GM06990 (cell line): Measurements from ENCODE around the gene MSH3.

ENCODE experiments used
- DNase-seq: peaks from one replicate; pipeline ENCODE4 v3.0.0-alpha.2; 2011; ENCODE audit not compliant: insufficient read length; ENCODE audit errors: extremely low read depth
- H3K27me3 ChIP-seq: replicated peaks from 2 replicates; pipeline ENCODE4 v1.6.0; 2011; ENCODE audit warnings: low read length; ENCODE audit not compliant: control insufficient read depth, insufficient read depth
- H3K36me3 ChIP-seq: 2 replicates; pipeline ENCODE4 v1.5.1; 2011; ENCODE audit warnings: low read length; ENCODE audit not compliant: control insufficient read depth, insufficient read depth
- H3K4me3 ChIP-seq: replicated peaks from 2 replicates; pipeline ENCODE4 v1.5.1; 2011; ENCODE audit warnings: low read depth, mild to moderate bottlenecking, control low read depth, low read length
- TF ChIP-seq, protein P1 (sequence below): IDR thresholded peaks from 2 replicates; pipeline ENCODE4 v1.5.1; 2011; ENCODE audit warnings: low read length, control low read depth, mild to moderate bottlenecking, inconsistent platforms; ENCODE audit not compliant: insufficient read depth, poor library complexity, severe bottlenecking

The MSH3 gene

DNA sequence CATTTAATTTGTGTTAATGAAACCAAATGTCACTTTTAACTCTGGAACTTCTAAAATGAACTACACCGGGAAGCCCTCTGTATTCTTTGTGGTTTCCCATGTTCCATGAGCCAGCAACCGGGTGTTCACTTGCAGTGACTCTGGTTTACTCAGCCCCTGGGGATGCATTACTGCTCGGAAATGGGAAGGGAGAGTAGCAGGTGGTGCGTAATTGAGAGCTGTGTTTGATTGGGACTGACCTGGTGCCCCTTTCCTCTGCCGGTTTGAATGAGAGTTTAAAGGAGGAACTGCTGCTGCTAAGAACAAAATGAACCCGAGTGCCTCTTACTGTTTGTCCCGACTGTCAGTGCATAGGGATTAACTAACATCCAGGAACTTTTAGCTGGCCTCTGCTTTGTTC is 100.4 kb downstream of the MSH3 start:
- Histone ChIP-seq H3K4me3 (peak overlapping the region; percentile 44), H3K27me3 (no peaks in the 10 kb centered on the region), H3K36me3 (no peaks in the 10 kb centered on the region)
- peak; percentile 26 for DNase-seq
- TF ChIP-seq, protein P1, sequence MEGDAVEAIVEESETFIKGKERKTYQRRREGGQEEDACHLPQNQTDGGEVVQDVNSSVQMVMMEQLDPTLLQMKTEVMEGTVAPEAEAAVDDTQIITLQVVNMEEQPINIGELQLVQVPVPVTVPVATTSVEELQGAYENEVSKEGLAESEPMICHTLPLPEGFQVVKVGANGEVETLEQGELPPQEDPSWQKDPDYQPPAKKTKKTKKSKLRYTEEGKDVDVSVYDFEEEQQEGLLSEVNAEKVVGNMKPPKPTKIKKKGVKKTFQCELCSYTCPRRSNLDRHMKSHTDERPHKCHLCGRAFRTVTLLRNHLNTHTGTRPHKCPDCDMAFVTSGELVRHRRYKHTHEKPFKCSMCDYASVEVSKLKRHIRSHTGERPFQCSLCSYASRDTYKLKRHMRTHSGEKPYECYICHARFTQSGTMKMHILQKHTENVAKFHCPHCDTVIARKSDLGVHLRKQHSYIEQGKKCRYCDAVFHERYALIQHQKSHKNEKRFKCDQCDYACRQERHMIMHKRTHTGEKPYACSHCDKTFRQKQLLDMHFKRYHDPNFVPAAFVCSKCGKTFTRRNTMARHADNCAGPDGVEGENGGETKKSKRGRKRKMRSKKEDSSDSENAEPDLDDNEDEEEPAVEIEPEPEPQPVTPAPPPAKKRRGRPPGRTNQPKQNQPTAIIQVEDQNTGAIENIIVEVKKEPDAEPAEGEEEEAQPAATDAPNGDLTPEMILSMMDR: no peak

DNA sequence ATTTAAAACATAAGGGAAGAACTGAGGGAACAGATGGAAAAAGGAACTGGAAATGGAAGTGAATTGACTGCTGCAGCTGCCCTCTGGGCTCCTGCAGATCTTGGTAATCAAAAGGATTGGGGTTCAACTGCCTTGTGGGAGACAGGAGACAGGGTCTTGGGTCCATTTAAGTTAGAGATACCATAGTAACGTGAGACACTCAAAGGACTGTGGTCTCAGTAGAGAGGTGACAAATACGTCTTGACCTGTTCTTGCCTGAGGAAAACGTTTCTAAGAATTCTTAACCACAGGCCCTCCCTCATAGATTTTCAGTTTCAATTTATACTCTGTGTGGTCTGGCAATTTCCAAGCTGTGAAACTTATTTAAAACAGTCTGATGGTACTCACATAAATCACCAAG is 101.2 kb downstream of the MSH3 start:
- Histone ChIP-seq H3K36me3 (no peaks in the 10 kb centered on the region), H3K27me3 (no peaks in the 10 kb centered on the region), H3K4me3 (peak overlapping the region; percentile 30; the same call in 1 of the 2 replicates)
- TF ChIP-seq, protein P1: no peak
- DNase-seq: peak; percentile 58

DNA sequence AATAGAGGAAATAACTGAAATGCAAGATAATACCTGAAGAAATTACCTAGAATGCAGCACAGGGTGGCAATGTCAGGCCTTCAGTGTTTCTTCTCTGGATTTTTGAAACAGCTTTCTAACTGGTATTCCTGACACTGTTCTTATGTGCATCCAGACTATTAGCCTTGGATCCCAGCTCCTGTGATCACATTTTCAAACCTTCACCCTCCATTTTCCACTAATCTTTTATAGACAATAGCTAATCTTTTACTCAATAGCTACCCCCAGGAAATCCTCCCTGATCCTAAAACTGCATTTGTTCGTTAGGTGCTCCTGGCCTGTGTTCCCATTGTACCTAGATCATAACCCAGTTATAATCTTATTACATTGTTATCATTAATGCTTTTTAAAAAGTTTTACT is 101.8 kb downstream of the MSH3 start:
- no peak for DNase-seq
- Histone ChIP-seq H3K27me3 (no peaks in the 10 kb centered on the region), H3K4me3 (no peak overlapping the region), H3K36me3 (no peaks in the 10 kb centered on the region)
- TF ChIP-seq, protein P1: no peak

DNA sequence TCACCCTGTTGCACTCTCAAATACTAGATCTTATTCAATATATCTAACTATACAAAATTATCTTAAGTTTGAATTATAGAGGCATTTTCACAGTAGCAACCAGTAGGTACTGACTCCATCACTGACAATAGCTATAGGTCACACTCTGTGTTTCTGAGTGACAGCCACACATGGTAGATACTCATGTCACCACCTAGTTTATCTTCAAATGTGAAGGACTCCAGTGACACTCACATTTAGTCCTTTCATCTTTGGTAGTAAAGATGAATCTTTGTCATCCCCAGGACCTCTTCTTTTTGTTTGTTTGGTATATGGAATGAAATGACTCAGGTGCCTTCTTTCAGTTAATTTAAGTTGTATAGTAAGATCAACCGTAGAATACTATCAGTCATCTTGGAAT is 102.8 kb downstream of the MSH3 start:
- Histone ChIP-seq H3K4me3 (no peak overlapping the region), H3K36me3 (no peaks in the 10 kb centered on the region), H3K27me3 (no peaks in the 10 kb centered on the region)
- TF ChIP-seq, protein P1: no peak
- no peak for DNase-seq

DNA sequence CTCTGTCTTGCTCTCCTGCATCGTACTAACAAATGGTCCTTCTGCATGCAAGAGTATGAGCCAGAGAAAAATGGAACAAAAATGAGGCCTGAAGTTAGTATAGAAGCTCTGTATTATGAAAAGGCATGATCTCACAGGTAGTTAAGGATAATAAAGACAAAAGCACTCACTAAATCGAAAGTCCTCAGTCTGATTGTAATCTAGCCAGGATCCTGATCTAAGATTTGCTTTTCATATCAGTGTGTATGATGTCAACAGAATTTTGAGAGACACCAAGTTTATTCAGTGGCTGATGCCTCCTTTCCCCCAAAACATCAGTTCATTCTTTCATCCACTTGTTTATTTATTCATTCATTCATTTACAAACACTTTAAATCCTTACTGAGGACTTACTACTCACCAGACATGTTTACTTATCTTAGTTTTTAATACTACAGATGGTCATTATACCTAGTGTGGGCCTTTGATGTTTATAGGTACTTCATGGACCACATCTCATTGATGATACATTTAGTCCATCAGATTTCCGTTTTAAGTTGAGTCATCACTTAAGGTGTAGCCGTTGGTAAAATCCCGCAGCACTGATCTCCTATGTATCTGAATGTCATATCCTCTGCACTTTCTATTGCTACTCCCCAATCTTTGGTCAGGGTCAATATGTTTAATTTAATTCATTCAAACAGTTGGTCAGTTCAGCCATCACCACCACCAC is 105.6 kb downstream of the MSH3 start:
- no peak for DNase-seq
- H3K4me3 ChIP-seq: no peak overlapping the region
- TF ChIP-seq, protein P1: no peak
- H3K36me3 ChIP-seq: no peaks in the 10 kb centered on the region
- H3K27me3 ChIP-seq: no peaks in the 10 kb centered on the region

DNA sequence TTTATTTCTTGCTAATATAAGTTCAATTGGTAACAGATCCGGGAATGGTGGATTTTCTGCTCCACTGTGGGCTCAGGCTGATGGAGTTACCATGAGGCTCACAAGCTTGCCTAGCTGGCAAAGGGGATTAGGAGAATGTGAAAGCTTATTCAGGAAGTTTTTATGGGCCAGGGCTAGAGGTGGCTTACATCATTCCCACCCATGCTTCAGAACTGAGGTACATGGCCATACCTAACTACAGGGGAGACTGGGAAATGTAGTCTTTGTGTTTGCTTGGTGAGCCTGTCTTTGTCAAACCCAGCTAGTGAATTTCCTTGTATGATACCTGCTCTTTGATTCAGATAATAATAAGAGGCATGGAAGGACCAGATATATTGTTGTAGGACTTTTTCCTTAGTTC is 106.2 kb downstream of the MSH3 start:
- DNase-seq: no peak

More for the DNA sequence above, 106.2 kb downstream of the MSH3 start:
- Histone ChIP-seq H3K27me3 (no peaks in the 10 kb centered on the region), H3K4me3 (no peak overlapping the region), H3K36me3 (no peaks in the 10 kb centered on the region)
- TF ChIP-seq, protein P1: no peak
